Loucy (cell line): ENCODE measurements around the gene DBET.
"Not testable (repeated sequence)": the region's sequence is repeated elsewhere in the genome, so short reads cannot be mapped to it uniquely, and the experiment has no call there.

Experiments
- H2AFZ ChIP-seq: fragments of 200-600 bp; sonication (generic); 2 replicates; pipeline ENCODE4 v1.6.0; 2016; ENCODE audit warnings: antibody characterized with exemption, mild to moderate bottlenecking, low read length, moderate library complexity
- H3F3A ChIP-seq: fragments of 200-600 bp; 2 replicates; pipeline ENCODE4 v1.6.0; 2016; ENCODE audit warnings: antibody characterized with exemption, low read depth, mild to moderate bottlenecking
- H3K27me3 ChIP-seq: fragments of 200-600 bp; sonication (generic); 2 replicates; pipeline ENCODE4 v1.6.1; 2014; ENCODE audit warnings: low read length, mild to moderate bottlenecking; ENCODE audit not compliant: insufficient read depth, poor library complexity, severe bottlenecking
- H3K36me3 ChIP-seq: fragments of 200-600 bp; sonication (generic); 2 replicates; pipeline ENCODE4 v1.6.1; 2016; ENCODE audit warnings: low read length; ENCODE audit not compliant: insufficient read depth
- H3K4me1 ChIP-seq: fragments of 200-600 bp; sonication (generic); 2 replicates; pipeline ENCODE4 v1.5.1; 2014; ENCODE audit warnings: low read length, mild to moderate bottlenecking; ENCODE audit not compliant: insufficient read depth, poor library complexity, severe bottlenecking
- H3K4me2 ChIP-seq: fragments of 200-600 bp; sonication (generic); 2 replicates; pipeline ENCODE4 v1.6.0; 2014; ENCODE audit warnings: antibody characterized with exemption, low read length, low read depth, mild to moderate bottlenecking; ENCODE audit not compliant: poor library complexity, severe bottlenecking
- H3K4me3 ChIP-seq: fragments of 200-600 bp; sonication (generic); 2 replicates; pipeline ENCODE4 v1.5.1; 2014; ENCODE audit warnings: low read length, mild to moderate bottlenecking, mixed read lengths; ENCODE audit not compliant: poor library complexity, severe bottlenecking
- H3K79me2 ChIP-seq: fragments of 200-600 bp; sonication (generic); 2 replicates; pipeline ENCODE4 v1.6.1; 2014; ENCODE audit warnings: low read length; ENCODE audit not compliant: insufficient read depth
- H3K9ac ChIP-seq: fragments of 200-600 bp; sonication (generic); 2 replicates; pipeline ENCODE4 v1.6.0; 2014; ENCODE audit warnings: mild to moderate bottlenecking, low read depth, low read length, moderate library complexity; ENCODE audit not compliant: poor library complexity, severe bottlenecking
- H3K9me2 ChIP-seq: fragments of 200-600 bp; sonication (generic); replicated peaks from 2 replicates; pipeline ENCODE4 v1.6.1; 2016; ENCODE audit warnings: low read depth, low read length, mixed read lengths
- H3K9me3 ChIP-seq: fragments of 200-600 bp; sonication (generic); 2 replicates; pipeline ENCODE4 v1.6.1; 2014; ENCODE audit warnings: mild to moderate bottlenecking, antibody characterized with exemption, low read length, low read depth; ENCODE audit not compliant: insufficient read depth
- H4K20me1 ChIP-seq: fragments of 200-600 bp; sonication (generic); 2 replicates; pipeline ENCODE4 v1.6.0; 2014; ENCODE audit warnings: antibody characterized with exemption, low read length, mild to moderate bottlenecking; ENCODE audit not compliant: insufficient read depth, poor library complexity, severe bottlenecking

DBET gene

GRCh38 chr4:190106611-190107480 is 42.5 kb downstream of the DBET start:
- H3F3A ChIP-seq, H3K79me2 ChIP-seq, H3K9me3 ChIP-seq, H3K9me2 ChIP-seq, H2AFZ ChIP-seq, H3K27me3 ChIP-seq, H3K36me3 ChIP-seq, H4K20me1 ChIP-seq: not testable (repeated sequence)
- H3K9ac ChIP-seq, result peak overlapping the region; percentile 40
- peaks cover 62% of the 10 kb centered on the region for H3K4me1 ChIP-seq
- peak overlapping the region; percentile 58 for H3K4me2 ChIP-seq
- H3K4me3 ChIP-seq, result peak overlapping the region; percentile 25

GRCh38 chr4:190107766-190108485 is 43.6 kb downstream of the DBET start:
- not testable (repeated sequence) for H2AFZ ChIP-seq, H3K9me2 ChIP-seq, H3K27me3 ChIP-seq, H3K9ac ChIP-seq, H3K79me2 ChIP-seq, H4K20me1 ChIP-seq, H3K36me3 ChIP-seq, H3K4me2 ChIP-seq, H3F3A ChIP-seq, H3K9me3 ChIP-seq, H3K4me3 ChIP-seq
- peaks cover 70% of the 10 kb centered on the region for H3K4me1 ChIP-seq

GRCh38 chr4:190108756-190109155 is 44.5 kb downstream of the DBET start:
- H3K9me3 ChIP-seq, H3K36me3 ChIP-seq, H3K27me3 ChIP-seq, H3K79me2 ChIP-seq, H3K9me2 ChIP-seq, H2AFZ ChIP-seq, H3F3A ChIP-seq, H4K20me1 ChIP-seq, H3K4me2 ChIP-seq, H3K4me3 ChIP-seq: not testable (repeated sequence)
- Histone ChIP-seq H3K4me1 (peaks cover 70% of the 10 kb centered on the region), H3K9ac (peak overlapping the region; percentile 60)

- H3K79me2 ChIP-seq, H2AFZ ChIP-seq, H3K27me3 ChIP-seq, H3K9me2 ChIP-seq, H4K20me1 ChIP-seq, H3K36me3 ChIP-seq, H3F3A ChIP-seq, H3K4me3 ChIP-seq, H3K9me3 ChIP-seq: not testable (repeated sequence)
- Histone ChIP-seq H3K4me1 (peaks cover 70% of the 10 kb centered on the region), H3K9ac (peak overlapping the region; percentile 60), H3K4me2 (peak overlapping the region; percentile 65)
Observed at GRCh38 chr4:190109390-190110011, 45.2 kb downstream of the DBET start.

- H3K9me3 ChIP-seq, H3F3A ChIP-seq, H3K36me3 ChIP-seq, H4K20me1 ChIP-seq, H2AFZ ChIP-seq, H3K9me2 ChIP-seq, H3K79me2 ChIP-seq, H3K27me3 ChIP-seq, H3K4me3 ChIP-seq: not testable (repeated sequence)
- Histone ChIP-seq H3K4me1 (peaks cover 70% of the 10 kb centered on the region), H3K9ac (peak overlapping the region; percentile 60), H3K4me2 (peak overlapping the region; percentile 65)
Observed at GRCh38 chr4:190110033-190110432, 45.7 kb downstream of the DBET start.

GRCh38 chr4:190110570-190111295 is 46.4 kb downstream of the DBET start:
- not testable (repeated sequence) for H3F3A ChIP-seq, H4K20me1 ChIP-seq, H3K27me3 ChIP-seq, H3K36me3 ChIP-seq, H3K9me2 ChIP-seq, H3K9me3 ChIP-seq, H3K79me2 ChIP-seq
- H2AFZ ChIP-seq, result peak overlapping the region; percentile 5; the same call in 1 of the 2 replicates
- peaks cover 66% of the 10 kb centered on the region for H3K4me1 ChIP-seq
- H3K4me3 ChIP-seq, result peak overlapping the region; percentile 30
- peak overlapping the region; percentile 65 for H3K4me2 ChIP-seq
- peak overlapping the region; percentile 60 for H3K9ac ChIP-seq

GRCh38 chr4:190112879-190113278 is 48.6 kb downstream of the DBET start:
- H3F3A ChIP-seq, H4K20me1 ChIP-seq, H3K79me2 ChIP-seq, H2AFZ ChIP-seq, H3K9me2 ChIP-seq, H3K36me3 ChIP-seq, H3K9me3 ChIP-seq, H3K27me3 ChIP-seq: not testable (repeated sequence)
- H3K4me1 ChIP-seq, result peaks cover 47% of the 10 kb centered on the region
- peak overlapping the region; percentile 60 for H3K9ac ChIP-seq
- peak overlapping the region; percentile 28 for H3K4me3 ChIP-seq
- H3K4me2 ChIP-seq, result peak overlapping the region; percentile 65
